BLaER1 treated with 17β-estradiol and CSF1 and Interleukin-3, amounts not matched to agents 10 nM and 100 nM (cell line): ENCODE results near the gene MTMR2.

ENCODE experiments used
- H3K27ac ChIP-seq, 11 experiments: shearing (Covaris generic); formaldehyde crosslinking; 2 replicates each; pipeline ENCODE4 v1.8.1; 2022
- H3K27me3 ChIP-seq, 11 experiments: shearing (Covaris generic); formaldehyde crosslinking; 2 replicates each; pipeline ENCODE4 v1.8.1; 2022
- H3K36me3 ChIP-seq, 11 experiments: shearing (Covaris generic); formaldehyde crosslinking; 2 replicates each; pipeline ENCODE4 v1.8.1; 2022
- H3K4me1 ChIP-seq, 10 experiments: shearing (Covaris generic); formaldehyde crosslinking; 2 replicates each; pipeline ENCODE4 v1.8.1; 2022
- H3K4me2 ChIP-seq, 11 experiments: shearing (Covaris generic); formaldehyde crosslinking; 2 replicates each; pipeline ENCODE4 v1.8.1; 2022
- H3K4me3 ChIP-seq, 10 experiments: shearing (Covaris generic); formaldehyde crosslinking; 2 replicates each; pipeline ENCODE4 v1.8.1; 2022
- H3K9ac ChIP-seq, 11 experiments: shearing (Covaris generic); formaldehyde crosslinking; 2 replicates each; pipeline ENCODE4 v1.8.1; 2022
- H3K9me3 ChIP-seq, 11 experiments: shearing (Covaris generic); formaldehyde crosslinking; replicated peaks in 1 of 11; 2 replicates each; pipeline ENCODE4 v1.8.1; 2022
- H4K20me1 ChIP-seq, 11 experiments: shearing (Covaris generic); formaldehyde crosslinking; 2 replicates each; pipeline ENCODE4 v1.8.1; 2022
- Cebpa-rat ChIP-seq, 11 experiments: shearing (Covaris generic); IDR thresholded peaks; 2 replicates each; pipeline ENCODE4 v1.8.1; 2022

The MTMR2 gene

GRCh38 chr11:95790933-95791708 lies 132.8 kb downstream of the MTMR2 start:
- Histone ChIP-seq H3K36me3 (peaks cover 10 to 30% (median 15%) of the 10 kb centered on the region in 11 experiments; a peak in 21 of 22 replicates), H3K27ac (peak overlapping the region; percentile 90 to 99 (median 94)), H3K9me3 (no peaks in the 10 kb centered on the region), H4K20me1 (peaks cover 0 to 31% (median 3%) of the 10 kb centered on the region in 11 experiments; a peak in 5 of 22 replicates), H3K4me1 (peaks cover 24 to 36% (median 28%) of the 10 kb centered on the region in 10 experiments), H3K9ac (peak overlapping the region; percentile 87 to 99 (median 94)), H3K4me2 (peak overlapping the region; percentile 77 to 95 (median 91)), H3K4me3 (peak overlapping the region; percentile 75 to 99 (median 92)), H3K27me3 (no peaks in the 10 kb centered on the region)
- TF ChIP-seq Cebpa-rat (IDR thresholded peaks at IDR 0.05), result no peak

- peaks cover 18 to 37% (median 23%) of the 10 kb centered on the region in 11 experiments for H3K36me3 ChIP-seq
- peaks cover 0 to 24% (median 0%) of the 10 kb centered on the region in 11 experiments; a peak in 3 of 22 replicates for H4K20me1 ChIP-seq
- no peak for TF ChIP-seq Cebpa-rat (IDR thresholded peaks at IDR 0.05)
- peak within 1 kb of the TSS; percentile 90 to 99 (median 94) for H3K27ac ChIP-seq
- peaks cover 24 to 36% (median 28%) of the 10 kb centered on the region in 10 experiments for H3K4me1 ChIP-seq
- peak within 1 kb of the TSS; percentile 87 to 99 (median 94) for H3K9ac ChIP-seq
- H3K4me2 ChIP-seq, result peak within 1 kb of the TSS; percentile 81 to 95 (median 92)
- no peaks in the 10 kb centered on the region for H3K9me3 ChIP-seq
- no peaks in the 10 kb centered on the region for H3K27me3 ChIP-seq
- peak within 1 kb of the TSS; percentile 75 to 99 (median 92) for H3K4me3 ChIP-seq
Observed at GRCh38 chr11:95790123-95790932, 133.6 kb downstream of the MTMR2 start, which contains the start of gene CEP57. CEP57 (plus strand) TSS chr11:95790498; CDS start chr11:95790699, 201 bp downstream.

- Histone ChIP-seq H3K4me2 (peak within 1 kb of the TSS; percentile 83 to 95 (median 92)), H3K36me3 (peaks cover 25 to 45% (median 30%) of the 10 kb centered on the region in 11 experiments), H3K9ac (peak within 1 kb of the TSS; percentile 87 to 99 (median 94)), H3K4me3 (peak within 1 kb of the TSS; percentile 75 to 99 (median 92)), H3K27ac (peak within 1 kb of the TSS; percentile 90 to 99 (median 94)), H3K27me3 (no peaks in the 10 kb centered on the region), H3K9me3 (no peaks in the 10 kb centered on the region), H3K4me1 (peaks cover 24 to 36% (median 28%) of the 10 kb centered on the region in 10 experiments), H4K20me1 (peaks cover 0 to 24% (median 0%) of the 10 kb centered on the region in 11 experiments; a peak in 3 of 22 replicates)
- TF ChIP-seq Cebpa-rat (IDR thresholded peaks at IDR 0.05), result 0 out of 22 replicates have a peak, but pooled peaks of 1 of the 11 experiments have one; percentile 39
Observed at GRCh38 chr11:95789506-95790122, 134.3 kb downstream of the MTMR2 start, which contains the start of gene FAM76B. FAM76B (minus strand) TSS chr11:95789782; CDS start chr11:95789478, 304 bp downstream.

- TF ChIP-seq Cebpa-rat (IDR thresholded peaks at IDR 0.05), result no peak
- no peaks in the 10 kb centered on the region for H3K27me3 ChIP-seq
- H3K9ac ChIP-seq, result peak overlapping the region; percentile 87 to 99 (median 94)
- peak overlapping the region; percentile 80 to 92 (median 88) for H3K4me2 ChIP-seq
- H3K9me3 ChIP-seq, result no peaks in the 10 kb centered on the region
- peak overlapping the region; percentile 90 to 99 (median 94) for H3K27ac ChIP-seq
- peaks cover 31 to 47% (median 35%) of the 10 kb centered on the region in 11 experiments for H3K36me3 ChIP-seq
- peaks cover 24 to 36% (median 28%) of the 10 kb centered on the region in 10 experiments for H3K4me1 ChIP-seq
- peak overlapping the region; percentile 75 to 99 (median 92) for H3K4me3 ChIP-seq
- H4K20me1 ChIP-seq, result peaks cover 0 to 20% (median 0%) of the 10 kb centered on the region in 11 experiments; a peak in 3 of 22 replicates
Observed at GRCh38 chr11:95788921-95789505, 134.9 kb downstream of the MTMR2 start.
